Ovary (tissue), 9 donors: ENCODE results near the gene MEIOB. TPM values are rescaled to one million over a fixed set of nuclear protein-coding genes. Genes with fewer than 3 reads are reported as not detected.
A peak's percentile ranks its signal among the peaks of the same experiment; 100 is the strongest.

Experiments used
- DNase-seq, 5 donors: peaks; one replicate each; pipeline ENCODE4 v3.0.0-alpha.2; 2019 to 2020
- H3K27ac ChIP-seq, 2 donors: fragments of 200-600 bp; one replicate each; pipeline versions ENCODE4 v1.5.1 to v1.8.0; 2019 to 2022
- H3K27me3 ChIP-seq: fragments of 200-600 bp; one replicate; pipeline ENCODE4 v1.8.0; 2022
- H3K36me3 ChIP-seq: fragments of 200-600 bp; sonication (generic); one replicate; pipeline ENCODE4 v1.5.1; 2019
- H3K4me1 ChIP-seq: one replicate; pipeline ENCODE4 v1.8.1; 2013; ENCODE audit warnings: mild to moderate bottlenecking, moderate library complexity; ENCODE audit not compliant: insufficient read depth
- H3K4me3 ChIP-seq: fragments of 200-600 bp; sonication (generic); one replicate; pipeline ENCODE4 v1.5.1; 2017
- H3K9me3 ChIP-seq, 2 donors: fragments of 200-600 bp in 1 of 2; sonication (generic) in 1 of 2; one replicate each; pipeline versions ENCODE4 v1.5.1 to v1.8.1; 2013 to 2019; ENCODE audit warnings: mild to moderate bottlenecking in 1 of 2, moderate library complexity in 1 of 2
- CTCF ChIP-seq, 3 donors: fragments of 450-650 bp in 2 of 3; fragments of 200-600 bp in 1 of 3; IDR thresholded peaks; one replicate each; pipeline versions ENCODE4 v1.5.1 to v1.8.0; 2016 to 2022; ENCODE audit warnings: antibody characterized with exemption in 3 of 3, mild to moderate bottlenecking in 1 of 3
- EP300 ChIP-seq: sonication (generic); formaldehyde crosslinking; IDR thresholded peaks from one replicate; pipeline ENCODE4 v1.6.1; 2017; ENCODE audit warnings: antibody characterized with exemption
- POLR2A ChIP-seq: fragments of 450-650 bp; IDR thresholded peaks from one replicate; pipeline ENCODE4 v1.6.1; 2017; ENCODE audit warnings: antibody characterized with exemption, mild to moderate bottlenecking, moderate library complexity
- WGBS, 3 donors: extraction: QIAGEN DNeasy Blood & Tissue Kit in 1 of 3; methylation state at CpG; one replicate each; pipeline versions ENCODE4 v1.1.5 to v1.1.7; 2013 to 2017; 5-methylcytosine and 5-hydroxymethylcytosine counted together
- intact Hi-C, 4 donors: fragments of 100-400 bp; cut with DNase I; formaldehyde crosslinking; loops; one replicate each; pipeline versions ENCODE4 v1.11.0 to v1.15.1; 2022 to 2023
- polyA plus RNA-seq, 2 donors: library from polyadenylated mRNA; stranded (reverse); fragments of 200-250 nt in 1 of 2; fragments of 350-450 nt in 1 of 2; fragmentation: Illumina TruSeq in 1 of 2; extraction: RNeasy Lipid Tissue Mini Kit (QIAGEN cat#74804) in 1 of 2; gene quantifications; one replicate each; pipeline ENCODE4 v1.2.3, GENCODE V29; 2013 to 2014
- total RNA-seq, 7 donors: library from RNA; depleted of rRNA in 2 of 7; stranded (reverse); fragments of >200 nt in 2 of 7; fragmentation: NEBNext Ultra II Directional in 3 of 7; extraction: Animal tissue kit (Norgen Biotek cat#: 25700) in 3 of 7; gene quantifications; one replicate each; pipeline versions ENCODE4 v1.1.0 to v1.2.4, GENCODE V29; 2016 to 2023
- donor health status: DM: no; HTN: no; CAD: no; lungs with moderate emphysema.
- donor health status: DM: no; HTN: no; CAD: no.
- donor health status: Bipolar disorder and iron deficiency.
- donor health status: DM: yes; HTN: yes; CAD: no.
- donor health status: DM: no; HTN: no; CAD: no.
- donor health status: DM: yes; HTN: yes; CAD: no.

Gene MEIOB
- total and polyA plus RNA-seq, 9 donors: 0.23 to 0.27 (median 0.24) TPM; not detected in 5

GRCh38 chr16:1830213-1830612, 41.8 kb downstream of the MEIOB start:
- WGBS, 3 donors: 46 to 51% (median 50%) methylated on average over 3 of the region's 3 CpGs
- TF ChIP-seq POLR2A (no peak), EP300 (no peak), CTCF (IDR thresholded peaks at IDR 0.05) (no peak)
- no peak overlapping the region for H3K4me3 ChIP-seq
- no peaks in the 10 kb centered on the region for H3K36me3 ChIP-seq
- DNase-seq: no peak
- H3K4me1 ChIP-seq: peaks cover 7% of the 10 kb centered on the region
- H3K27ac ChIP-seq: no peak overlapping the region
- H3K27me3 ChIP-seq: no peaks in the 10 kb centered on the region
- H3K9me3 ChIP-seq: no peaks in the 10 kb centered on the region
- intact Hi-C loops: no loop called here

GRCh38 chr16:1828645-1829410, 43.1 kb downstream of the MEIOB start:
- H3K4me1 ChIP-seq: peaks cover 7% of the 10 kb centered on the region
- intact Hi-C loops: no loop called here
- H3K4me3 ChIP-seq: no peak overlapping the region
- WGBS, 3 donors: 67 to 78% (median 77%) methylated on average over 11 of the region's 11 CpGs
- TF ChIP-seq EP300 (no peak), CTCF (IDR thresholded peaks at IDR 0.05) (no peak), POLR2A (no peak)
- no peaks in the 10 kb centered on the region for H3K27me3 ChIP-seq
- no peak for DNase-seq
- H3K36me3 ChIP-seq: no peaks in the 10 kb centered on the region
- H3K9me3 ChIP-seq: no peaks in the 10 kb centered on the region
- no peak overlapping the region for H3K27ac ChIP-seq

- no peaks in the 10 kb centered on the region for H3K27me3 ChIP-seq
- no peaks in the 10 kb centered on the region for H3K9me3 ChIP-seq
- H3K4me1 ChIP-seq: peaks cover 7% of the 10 kb centered on the region
- DNase-seq: peak; percentile 90 to 96 (median 92)
- H3K36me3 ChIP-seq: no peaks in the 10 kb centered on the region
- peak within 1 kb of the TSS in 1 of 2 donors; percentile 56 for H3K27ac ChIP-seq
- H3K4me3 ChIP-seq: peak within 1 kb of the TSS; percentile 88
- intact Hi-C loops: no loop called here
- WGBS, 3 donors: 0% methylated on average over 56 to 104 of the region's 104 CpGs
- TF ChIP-seq POLR2A (peak; percentile 43), CTCF (IDR thresholded peaks at IDR 0.05) (peak in 2 of 3 donors; percentile 17 to 19), EP300 (no peak)
These were observed 45.0 kb downstream of the MEIOB start, which contains the start of the genes FAHD1 and HAGH for GRCh38 chr16:1826691-1827573. TSS of gene FAHD1 (plus strand) at chr16:1827206. CDS start at chr16:1827239, 33 bp downstream. TSS of gene HAGH (minus strand) at chr16:1826825. CDS start at chr16:1826787, 38 bp downstream.

- intact Hi-C loops: no loop called here
- peaks cover 7% of the 10 kb centered on the region for H3K4me1 ChIP-seq
These were observed 45.9 kb downstream of the MEIOB start for GRCh38 chr16:1825864-1826690.

More at GRCh38 chr16:1825864-1826690, 45.9 kb downstream of the MEIOB start:
- peak in 1 of 5 donors; percentile 38 for DNase-seq
- Histone ChIP-seq H3K27ac (peak overlapping the region in 1 of 2 donors; percentile 48), H3K36me3 (no peaks in the 10 kb centered on the region), H3K4me3 (peak overlapping the region; percentile 88), H3K27me3 (no peaks in the 10 kb centered on the region), H3K9me3 (no peaks in the 10 kb centered on the region)
- WGBS, 3 donors: 1 to 6% (median 5%) methylated on average over 21 to 96 of the region's 96 CpGs
- TF ChIP-seq EP300 (no peak), POLR2A (no peak), CTCF (IDR thresholded peaks at IDR 0.05) (peak in 1 of 3 donors; percentile 19)
